SU-DHL-6 (cell line): ENCODE results near the gene WWP2.
"Not testable (repeated sequence)": the region's sequence is repeated elsewhere in the genome, so short reads cannot be mapped to it uniquely, and the experiment has no call there.

Source experiments
- H2AFZ ChIP-seq: fragments of 200-600 bp; sonication (generic); 2 replicates; pipeline ENCODE4 v1.6.1; 2014; ENCODE audit warnings: low read depth, mild to moderate bottlenecking, moderate library complexity, mixed read lengths, antibody characterized with exemption, low read length; ENCODE audit not compliant: severe bottlenecking
- H3F3A ChIP-seq: fragments of 200-600 bp; shearing (Covaris generic); 2 replicates; pipeline ENCODE4 v1.6.0; 2016; ENCODE audit warnings: antibody characterized with exemption, mild to moderate bottlenecking; ENCODE audit not compliant: insufficient read depth
- H3K27ac ChIP-seq: fragments of 200-600 bp; sonication (generic); 2 replicates; pipeline ENCODE4 v1.5.1; 2016; ENCODE audit warnings: low read depth, mild to moderate bottlenecking, low read length, moderate library complexity, mixed read lengths
- H3K27me3 ChIP-seq: fragments of 200-600 bp; sonication (generic), shearing (Covaris generic); 2 replicates; pipeline ENCODE4 v1.6.0; 2014; ENCODE audit warnings: mild to moderate bottlenecking, low read length
- H3K36me3 ChIP-seq: fragments of 200-600 bp; sonication (generic); 2 replicates; pipeline ENCODE4 v1.6.1; 2014; ENCODE audit warnings: mild to moderate bottlenecking, low read length, mixed read lengths
- H3K4me2 ChIP-seq: fragments of 300-600, 200-600 bp; shearing (Covaris generic), sonication (generic); 2 replicates; pipeline ENCODE4 v1.6.0; 2014; ENCODE audit warnings: low read length, low read depth, mild to moderate bottlenecking; ENCODE audit not compliant: poor library complexity, severe bottlenecking
- H3K4me3 ChIP-seq: fragments of 200-600 bp; sonication (generic); 2 replicates; pipeline ENCODE4 v1.5.1; 2014; ENCODE audit warnings: antibody characterized with exemption, low read length, mild to moderate bottlenecking, mixed read lengths; ENCODE audit not compliant: insufficient read depth, poor library complexity, severe bottlenecking
- H3K79me2 ChIP-seq: fragments of 200-600 bp; sonication (generic); 2 replicates; pipeline ENCODE4 v1.6.1; 2014; ENCODE audit warnings: mild to moderate bottlenecking, low read length, moderate library complexity; ENCODE audit not compliant: insufficient read depth
- H3K9ac ChIP-seq: fragments of 200-600 bp; sonication (generic); 2 replicates; pipeline ENCODE4 v1.7.0; 2014; ENCODE audit warnings: mild to moderate bottlenecking, low read length
- H3K9me2 ChIP-seq: fragments of 200-600 bp; sonication (generic); replicated peaks from 2 replicates; pipeline ENCODE4 v1.6.1; 2014; ENCODE audit warnings: low read length; ENCODE audit not compliant: insufficient read depth
- H3K9me3 ChIP-seq: fragments of 200-600 bp; sonication (generic); 2 replicates; pipeline ENCODE4 v1.6.1; 2014; ENCODE audit warnings: low read length, mixed read lengths; ENCODE audit not compliant: insufficient read depth
- H4K20me1 ChIP-seq: fragments of 200-600 bp; sonication (generic); 2 replicates; pipeline ENCODE4 v1.6.1; 2014; ENCODE audit warnings: low read depth, mild to moderate bottlenecking, antibody characterized with exemption, low read length, moderate library complexity, mixed read lengths
- CTCF ChIP-seq: fragments of 200-600 bp; sonication (generic); IDR thresholded peaks from one replicate; pipeline ENCODE4 v1.5.1; 2017; ENCODE audit warnings: antibody characterized with exemption, mild to moderate bottlenecking, low read length, moderate library complexity; ENCODE audit not compliant: insufficient read depth, poor library complexity, severe bottlenecking
- EZH2phosphoT487 ChIP-seq: fragments of 200-600 bp; sonication (generic), shearing (Covaris generic); conservative IDR thresholded peaks from 2 replicates; pipeline ENCODE4 v1.6.1; 2018; ENCODE audit warnings: mild to moderate bottlenecking, antibody characterized with exemption, low read length, moderate library complexity, mixed read lengths

Gene WWP2

GRCh38 chr16:69812688-69813014, 50.5 kb downstream of the WWP2 start:
- Histone ChIP-seq H3K9ac (no peak overlapping the region), H3K27me3 (no peaks in the 10 kb centered on the region), H3K79me2 (no peaks in the 10 kb centered on the region), H2AFZ (no peak overlapping the region), H3K4me2 (no peak overlapping the region), H3K27ac (no peak overlapping the region), H3K9me3 (no peaks in the 10 kb centered on the region), H3K36me3 (no peaks in the 10 kb centered on the region), H3K4me3 (no peak overlapping the region), H3F3A (peaks cover 5% of the 10 kb centered on the region; the same call in 1 of the 2 replicates), H4K20me1 (no peaks in the 10 kb centered on the region), H3K9me2 (no peaks in the 10 kb centered on the region)
- TF ChIP-seq EZH2phosphoT487: no peak
- TF ChIP-seq CTCF: no peak

GRCh38 chr16:69814078-69814477, 51.9 kb downstream of the WWP2 start:
- no peaks in the 10 kb centered on the region for H3K36me3 ChIP-seq
- no peak overlapping the region for H3K27ac ChIP-seq

GRCh38 chr16:69814561-69814960, 52.4 kb downstream of the WWP2 start:
- no peak overlapping the region for H3K9ac ChIP-seq
- H3K27ac ChIP-seq: no peak overlapping the region
- H3K9me2 ChIP-seq: no peaks in the 10 kb centered on the region
- no peaks in the 10 kb centered on the region for H3K36me3 ChIP-seq
- no peak overlapping the region for H3K4me2 ChIP-seq
- no peak overlapping the region for H2AFZ ChIP-seq
- H4K20me1 ChIP-seq: no peaks in the 10 kb centered on the region
- no peak for TF ChIP-seq EZH2phosphoT487
- no peak for TF ChIP-seq CTCF
- no peaks in the 10 kb centered on the region for H3K9me3 ChIP-seq
- H3F3A ChIP-seq: peaks cover 5% of the 10 kb centered on the region; the same call in 1 of the 2 replicates
- H3K79me2 ChIP-seq: no peaks in the 10 kb centered on the region
- no peaks in the 10 kb centered on the region for H3K27me3 ChIP-seq
- H3K4me3 ChIP-seq: no peak overlapping the region

More at GRCh38 chr16:69814078-69814477, 51.9 kb downstream of the WWP2 start:
- TF ChIP-seq CTCF (no peak), EZH2phosphoT487 (no peak)
- H2AFZ ChIP-seq: no peak overlapping the region
- no peaks in the 10 kb centered on the region for H3K9me3 ChIP-seq
- H3K4me3 ChIP-seq: no peak overlapping the region
- H3K4me2 ChIP-seq: no peak overlapping the region
- H3K9ac ChIP-seq: no peak overlapping the region
- no peaks in the 10 kb centered on the region for H3K27me3 ChIP-seq
- H3F3A ChIP-seq: peaks cover 5% of the 10 kb centered on the region; the same call in 1 of the 2 replicates
- no peaks in the 10 kb centered on the region for H4K20me1 ChIP-seq
- H3K9me2 ChIP-seq: no peaks in the 10 kb centered on the region
- no peaks in the 10 kb centered on the region for H3K79me2 ChIP-seq

- H4K20me1 ChIP-seq, H3K9me3 ChIP-seq, H3K9ac ChIP-seq: not testable (repeated sequence)
These were observed 53.2 kb downstream of the WWP2 start for GRCh38 chr16:69815216-69815883.

More at GRCh38 chr16:69815216-69815883, 53.2 kb downstream of the WWP2 start:
- H3F3A ChIP-seq, H3K27ac ChIP-seq, H3K27me3 ChIP-seq, H2AFZ ChIP-seq, H3K36me3 ChIP-seq, H3K4me2 ChIP-seq, H3K9me2 ChIP-seq, H3K79me2 ChIP-seq, H3K4me3 ChIP-seq: not testable (repeated sequence)
